Measurements from ENCODE around the gene PRKCD.

PRKCD gene

DNA sequence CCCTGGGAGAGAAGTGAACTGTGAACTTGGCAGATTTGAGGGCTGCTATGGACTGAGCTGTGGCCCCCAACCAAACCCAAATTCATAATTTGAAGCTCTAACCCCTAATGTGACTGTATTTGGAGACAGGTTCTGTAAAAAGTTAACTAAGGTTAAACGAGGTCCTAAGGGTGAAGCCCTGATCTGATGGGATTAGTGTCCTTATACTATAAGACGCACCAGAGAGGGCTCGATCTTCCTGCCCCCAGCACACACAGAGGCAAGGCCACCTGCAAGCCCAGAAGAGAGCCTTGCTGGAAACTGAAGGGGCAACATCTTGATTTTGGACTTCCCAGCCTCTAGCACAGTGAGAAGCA is 60.8 kb downstream of the PRKCD start:
- no peak for DNase-seq

GRCh38 chr3:53222183-53222901 is 61.3 kb downstream of the PRKCD start:
- DNase-seq, result no peak

GRCh38 chr3:53223025-53223424 is 62.0 kb downstream of the PRKCD start:
- no peak for DNase-seq

GRCh38 chr3:53223541-53223966 is 62.5 kb downstream of the PRKCD start:
- no peak for DNase-seq

DNA sequence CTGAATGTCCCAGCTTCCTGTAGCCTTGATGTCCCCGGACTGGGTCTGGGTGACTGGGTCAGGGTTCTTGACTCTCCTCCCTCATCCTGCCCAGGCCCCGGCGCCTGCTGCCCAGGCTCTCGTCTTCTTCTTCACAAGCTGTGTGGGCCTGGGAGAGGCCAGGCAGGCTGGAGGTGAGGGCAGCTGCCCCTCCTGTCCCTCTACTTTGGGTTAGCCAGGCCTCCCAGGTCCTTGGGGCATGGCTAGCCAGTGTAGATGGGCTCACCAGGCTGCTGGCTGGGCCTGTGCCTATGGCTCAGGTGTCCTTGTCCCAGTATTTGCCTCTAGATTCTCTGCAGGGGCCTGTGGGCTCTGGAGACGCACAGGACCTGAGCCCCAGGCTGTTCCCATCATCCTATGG is 63.0 kb downstream of the PRKCD start:
- DNase-seq, result no peak

- DNase-seq, result no peak
Observed at GRCh38 chr3:53224536-53224935, 63.5 kb downstream of the PRKCD start.

DNA sequence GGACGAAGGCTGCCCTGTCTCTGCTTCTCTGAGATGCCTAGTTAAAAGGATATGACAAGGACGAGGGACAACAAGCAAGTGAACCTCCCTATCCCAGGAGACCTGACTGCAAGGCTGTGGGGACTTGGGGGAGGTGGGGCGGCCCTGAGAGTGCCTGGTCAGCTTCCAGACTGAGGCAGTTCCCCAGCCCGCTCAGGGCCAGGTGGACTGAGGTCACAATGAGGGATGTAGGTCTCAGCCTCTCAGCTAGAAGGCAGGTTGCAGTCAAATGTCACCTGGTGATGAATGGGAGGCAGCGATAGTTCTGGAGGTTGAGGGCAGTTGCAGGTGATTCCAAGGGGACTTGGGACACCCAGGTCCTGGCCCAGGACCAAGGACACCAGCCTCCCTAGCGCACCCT is 64.2 kb downstream of the PRKCD start:
- DNase-seq, result no peak

DNA sequence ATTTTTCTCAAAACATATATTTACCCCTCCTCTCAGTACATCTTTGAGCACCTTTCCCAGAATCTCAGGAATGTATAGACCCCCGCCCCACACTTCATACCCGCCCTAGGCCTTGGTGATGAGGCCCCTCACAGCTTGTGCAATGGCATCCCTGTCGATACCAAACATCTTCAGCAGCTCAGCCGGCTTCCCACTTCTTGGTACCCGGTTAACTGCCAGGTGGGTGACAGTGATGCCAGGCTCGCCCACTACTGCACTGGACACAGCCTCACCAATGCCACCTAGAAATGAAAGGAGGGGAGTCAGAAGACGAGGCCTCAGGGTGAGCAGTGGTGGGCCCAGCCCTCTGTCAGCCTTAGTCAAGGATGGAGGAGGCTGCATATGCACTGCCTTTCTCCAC is 64.6 kb downstream of the PRKCD start:
- no peak for DNase-seq

GRCh38 chr3:53226142-53226840 is 65.3 kb downstream of the PRKCD start:
- no peak for DNase-seq

DNA sequence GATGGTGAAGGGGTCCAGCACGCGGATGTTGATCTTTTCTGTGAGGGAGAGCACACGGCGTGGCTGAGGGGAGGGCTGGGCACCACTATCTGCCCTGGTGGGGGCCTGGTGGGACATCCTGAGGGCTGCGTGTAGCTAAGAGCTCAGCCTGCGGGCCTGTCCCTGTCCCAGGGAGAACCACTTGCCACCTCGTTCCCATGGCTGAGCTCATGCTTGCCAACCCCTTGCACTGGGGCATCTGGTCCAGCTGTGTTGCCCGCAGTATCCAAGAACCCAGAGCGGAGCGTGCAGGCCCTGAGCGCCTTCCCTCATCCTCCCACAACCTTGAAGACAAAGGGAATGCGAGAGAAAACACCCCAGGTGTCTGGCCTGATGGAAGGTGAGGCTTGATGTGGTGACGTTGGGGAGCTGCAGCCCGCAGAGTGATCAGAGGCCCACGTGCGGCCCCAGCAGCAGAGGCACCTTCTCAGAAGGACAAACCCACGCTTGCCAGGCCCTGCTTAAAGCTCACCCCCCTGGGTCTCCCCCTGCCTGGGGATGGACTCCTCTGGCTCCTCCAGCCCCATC is 65.9 kb downstream of the PRKCD start:
- no peak for DNase-seq

- DNase-seq, result no peak
Observed at GRCh38 chr3:53227993-53228885, 67.2 kb downstream of the PRKCD start.

DNA sequence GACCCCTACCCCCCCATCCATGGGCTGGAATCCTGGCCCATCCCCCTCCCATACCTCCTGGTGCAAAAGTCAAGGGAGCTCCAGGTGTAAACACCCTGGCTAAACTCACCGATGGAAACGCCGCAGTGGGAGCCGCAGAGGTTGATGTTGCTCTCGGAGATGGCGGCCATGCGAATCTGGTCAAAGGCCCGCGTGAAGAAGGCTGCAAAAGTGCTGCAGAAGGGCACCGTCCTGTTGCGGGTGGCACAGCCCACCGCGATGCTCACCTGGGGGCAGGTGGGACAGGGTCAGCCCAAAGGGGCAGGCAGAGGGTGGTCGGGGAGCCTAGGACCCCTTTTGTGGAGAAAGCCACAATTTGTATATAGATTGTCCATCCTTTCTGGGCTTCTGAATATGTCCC is 68.2 kb downstream of the PRKCD start:
- DNase-seq, result no peak

- DNase-seq, result no peak
Observed at GRCh38 chr3:53229606-53230005, 68.6 kb downstream of the PRKCD start.

GRCh38 chr3:53230041-53230621 is 69.1 kb downstream of the PRKCD start:
- no peak for DNase-seq

DNA sequence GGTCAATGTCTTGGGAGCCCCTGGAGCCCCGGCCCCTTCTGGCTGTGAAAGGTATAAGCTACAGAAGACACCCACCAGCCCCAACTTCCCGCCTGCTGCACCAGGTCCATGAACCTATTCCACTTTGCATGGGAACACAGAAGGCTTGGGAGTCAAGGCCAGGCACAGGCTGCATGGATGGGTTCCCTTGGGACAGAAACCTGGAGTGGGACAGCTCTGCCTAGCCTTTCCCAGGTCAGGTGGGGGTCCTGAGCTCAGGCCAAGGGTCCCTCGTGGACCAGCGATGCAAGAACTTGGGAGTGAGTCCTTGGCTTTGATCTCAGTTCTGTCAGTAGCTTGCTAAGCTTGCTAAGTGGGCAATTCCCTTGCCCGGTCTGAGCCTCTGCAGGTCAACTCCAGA is 69.8 kb downstream of the PRKCD start:
- DNase-seq, result no peak

DNA sequence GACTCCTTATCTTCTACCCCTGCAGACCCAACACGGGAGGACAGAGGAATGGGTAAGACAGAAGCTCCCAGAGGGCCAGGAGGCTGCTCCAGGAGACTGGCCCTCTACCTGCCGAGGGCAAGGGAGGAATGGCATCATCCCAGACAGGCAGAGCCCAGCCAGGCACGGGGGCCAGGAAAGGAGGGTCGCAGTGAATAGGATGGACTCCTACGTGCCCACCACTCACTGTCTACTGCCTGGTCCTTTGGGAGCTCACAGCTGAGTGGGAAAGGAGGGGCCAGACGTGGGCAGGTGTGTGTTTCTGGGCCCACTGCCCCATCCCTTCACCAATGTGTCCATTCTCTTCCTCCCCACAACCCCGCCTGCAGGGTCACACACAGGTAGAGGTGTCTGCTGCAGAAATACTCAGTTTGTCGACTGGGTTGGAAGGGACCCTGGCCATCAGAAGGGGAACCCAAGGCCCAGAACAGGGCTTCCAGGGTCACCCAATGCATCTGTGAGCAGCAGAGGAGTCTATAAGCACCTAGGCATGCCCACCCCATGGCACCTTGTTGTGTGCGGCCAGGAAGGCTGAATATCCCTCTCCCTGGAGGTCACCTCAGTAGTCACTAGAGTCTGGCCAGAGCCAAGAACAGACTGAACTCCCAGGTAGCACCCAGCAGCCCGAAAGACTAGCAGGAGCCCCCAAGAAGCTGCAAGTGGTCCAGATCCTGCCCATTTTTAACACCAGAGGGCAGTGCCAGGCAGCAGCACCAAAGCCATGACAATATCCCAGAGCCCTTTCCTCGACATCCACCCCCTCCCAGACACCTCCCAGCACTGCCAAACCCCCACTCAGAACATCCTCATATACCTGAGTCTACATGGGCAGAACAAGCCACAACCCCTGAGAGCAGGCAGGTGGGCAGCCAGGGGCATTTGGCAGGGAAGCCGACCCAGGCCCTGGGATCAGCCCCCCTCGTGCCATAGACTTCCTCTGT is 70.8 kb downstream of the PRKCD start:
- DNase-seq, result no peak

DNA sequence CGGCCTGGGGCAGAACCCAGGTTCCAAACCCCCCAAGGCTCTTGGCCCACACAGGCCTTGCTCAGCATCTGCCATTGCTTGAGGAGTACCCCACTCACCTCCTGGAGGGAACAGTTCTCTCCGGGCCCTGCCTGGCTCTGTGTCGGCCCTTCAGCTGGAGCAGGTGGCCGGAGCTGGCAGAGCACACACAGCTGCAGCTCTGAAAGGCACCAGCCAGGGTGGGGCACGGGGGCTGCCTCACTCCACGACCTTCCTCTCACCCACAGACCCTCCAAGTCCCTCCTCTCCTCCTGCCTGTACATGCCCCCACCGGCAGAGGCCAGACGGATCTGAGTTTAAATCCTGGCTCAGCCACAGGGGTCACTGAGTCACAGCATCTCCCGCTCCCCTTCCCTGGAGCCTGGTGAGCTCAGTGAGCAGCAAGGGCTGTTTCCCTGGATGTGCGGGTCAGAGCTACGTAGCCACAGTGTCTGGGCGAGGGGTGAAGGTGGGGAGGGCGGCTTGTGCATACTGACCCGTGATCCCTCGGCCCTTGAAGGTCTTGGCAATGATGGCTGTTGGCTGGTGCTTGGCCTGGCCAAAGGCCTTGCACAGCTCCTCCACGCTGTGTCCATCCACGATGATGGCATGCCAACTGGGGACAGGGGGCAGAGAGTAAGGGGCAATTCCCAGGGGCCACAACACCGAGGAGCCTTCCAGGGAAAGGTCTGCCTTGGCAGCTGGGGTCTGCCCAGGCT is 71.8 kb downstream of the PRKCD start:
- DNase-seq, result no peak

- DNase-seq, result no peak
Observed at GRCh38 chr3:53234130-53234840, 73.3 kb downstream of the PRKCD start.

- DNase-seq, result no peak
Observed at GRCh38 chr3:53234841-53235232, 73.8 kb downstream of the PRKCD start.

DNA sequence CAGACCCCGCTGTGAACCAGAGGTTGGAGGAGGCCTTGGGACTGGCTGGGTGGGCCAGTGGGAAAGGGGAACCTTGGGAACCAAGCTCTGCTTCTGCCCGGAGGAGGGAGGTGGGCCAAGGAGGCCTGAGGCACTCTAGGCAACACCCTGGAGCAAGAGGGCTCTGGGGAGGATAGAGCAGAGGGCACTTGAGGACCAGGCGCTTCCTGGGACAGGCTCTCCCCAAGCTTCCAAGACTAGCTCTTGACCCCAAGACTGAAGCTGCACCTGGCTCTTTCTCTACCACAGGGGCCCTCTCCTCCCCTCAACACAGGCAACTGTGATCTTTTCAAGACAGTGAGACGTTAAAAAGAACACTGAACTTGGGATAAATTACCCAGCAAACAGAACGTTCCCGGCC is 74.5 kb downstream of the PRKCD start:
- DNase-seq, result no peak

Data from NCI-H446 treated with DMSO at 0.1 percent for 48 hours (cell line).